ENCODE measurements around the gene LCE3E.
"Not testable (repeated sequence)": the region's sequence is repeated elsewhere in the genome, so short reads cannot be mapped to it uniquely, and the experiment has no call there.

The LCE3E gene, protein sequence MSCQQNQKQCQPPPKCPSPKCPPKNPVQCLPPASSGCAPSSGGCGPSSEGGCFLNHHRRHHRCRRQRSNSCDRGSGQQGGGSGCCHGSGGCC

DNA sequence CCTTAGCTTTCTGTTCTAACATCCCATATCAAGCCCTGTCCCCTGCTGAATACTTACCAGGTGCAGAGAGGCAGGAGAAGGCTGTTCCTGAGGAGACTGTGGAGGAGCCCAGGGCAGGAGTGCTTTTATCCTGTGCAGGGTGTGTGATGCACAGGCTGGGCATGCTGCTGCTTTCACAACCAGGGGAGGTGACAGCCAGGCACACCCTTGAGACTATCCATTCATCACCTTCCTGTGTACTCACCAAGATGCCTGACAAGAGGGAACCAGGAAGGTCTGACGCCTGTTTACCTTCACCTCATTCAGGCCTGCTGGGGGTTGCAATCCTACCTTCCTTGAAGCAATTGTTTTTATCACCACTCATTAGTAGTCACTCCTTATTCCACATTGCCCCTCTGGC lies at the start of gene LCE3E:
Gene LCE3E (minus strand): TSS at position 100 of the 400 bp plus-strand sequence. CDS start 572 bp downstream, outside the sequence.
- no peak for DNase-seq

DNA sequence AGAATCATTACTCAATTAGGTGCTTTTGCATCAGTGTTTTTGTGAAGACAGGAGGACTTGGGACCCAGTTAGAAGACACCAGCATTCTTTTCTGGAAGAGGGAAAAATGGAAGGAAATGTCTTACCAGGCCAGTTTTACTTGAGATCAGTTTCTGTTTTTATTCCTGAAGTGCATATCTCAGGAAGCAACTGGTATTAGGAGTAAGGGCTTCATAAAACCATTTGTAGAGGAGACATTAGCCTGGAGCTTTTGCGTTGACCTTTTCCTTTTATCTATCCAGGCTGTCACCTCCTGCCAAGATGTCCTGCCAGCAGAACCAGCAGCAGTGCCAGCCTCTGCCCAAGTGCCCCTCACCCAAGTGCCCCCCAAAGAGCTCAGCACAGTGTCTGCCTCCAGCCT lies 46.9 kb upstream of the LCE3E start, which contains the start of gene LCE3B:
Gene LCE3B (plus strand): TSS at position 301 of the 400 bp plus-strand sequence. CDS start 0 bp downstream, at position 301.
- no peak for DNase-seq

DNA sequence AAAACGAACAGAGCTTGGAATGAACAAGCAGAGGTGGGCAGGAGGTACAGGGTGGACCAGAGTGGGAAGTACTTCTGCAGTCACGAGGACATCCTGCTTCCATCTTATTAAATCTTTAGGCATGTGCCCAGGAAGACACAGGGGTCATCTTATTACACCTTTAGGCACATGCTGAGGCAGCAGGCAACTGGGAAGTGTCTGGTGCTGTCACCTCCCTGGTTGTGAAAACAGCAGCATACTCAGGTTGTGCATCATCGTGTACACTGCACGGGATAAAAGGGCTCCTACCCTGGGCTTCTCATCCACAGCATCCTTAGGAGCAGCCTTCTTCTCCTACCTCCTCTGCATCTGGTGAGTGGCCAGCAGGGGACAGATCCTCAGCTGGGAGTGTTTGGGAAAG lies 33.4 kb upstream of the LCE3E start, which contains the start of gene LCE3C:
Gene LCE3C (plus strand): TSS at position 301 of the 400 bp plus-strand sequence. CDS start 498 bp downstream, outside the sequence.
- DNase-seq: no peak

DNA sequence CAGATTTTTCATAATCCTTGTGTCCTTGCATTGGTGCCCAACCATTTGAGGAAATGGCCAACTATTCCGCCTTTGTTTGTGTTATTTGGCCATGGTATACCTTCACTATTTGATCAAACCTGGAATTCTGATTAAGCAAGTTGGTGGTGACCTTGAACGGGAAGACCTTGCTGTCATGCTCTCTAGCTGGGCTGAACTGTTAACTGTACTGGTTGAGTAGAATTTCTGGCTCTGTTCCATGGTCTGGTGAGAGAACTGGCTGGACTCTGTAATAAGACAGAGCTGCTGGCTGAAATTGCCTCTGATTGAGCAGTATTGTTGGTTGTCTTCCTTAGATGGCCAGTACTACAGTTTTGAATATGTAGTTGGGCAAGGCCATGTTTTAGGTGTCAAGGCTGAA lies 30.4 kb upstream of the LCE3E start:
- no peak for DNase-seq

DNA sequence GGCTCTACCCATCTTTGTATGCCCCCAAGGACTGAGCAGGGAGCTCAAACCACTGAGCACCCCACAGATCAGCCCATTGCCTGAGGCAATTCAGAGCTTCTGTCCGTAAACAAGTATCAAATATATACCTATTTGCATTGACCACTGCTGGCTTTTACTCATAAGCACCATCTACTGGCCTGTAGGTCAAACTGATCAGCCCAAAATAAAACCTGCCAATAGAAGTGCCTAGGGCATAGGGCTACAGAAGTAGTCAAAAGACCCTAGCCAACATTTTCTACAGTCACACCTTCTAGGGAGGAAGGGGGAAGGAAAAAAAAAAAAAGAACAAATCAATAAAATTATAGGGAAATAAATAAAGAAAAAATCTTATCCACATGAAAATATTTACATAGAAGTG lies 19.0 kb upstream of the LCE3E start:
- no peak for DNase-seq

DNA sequence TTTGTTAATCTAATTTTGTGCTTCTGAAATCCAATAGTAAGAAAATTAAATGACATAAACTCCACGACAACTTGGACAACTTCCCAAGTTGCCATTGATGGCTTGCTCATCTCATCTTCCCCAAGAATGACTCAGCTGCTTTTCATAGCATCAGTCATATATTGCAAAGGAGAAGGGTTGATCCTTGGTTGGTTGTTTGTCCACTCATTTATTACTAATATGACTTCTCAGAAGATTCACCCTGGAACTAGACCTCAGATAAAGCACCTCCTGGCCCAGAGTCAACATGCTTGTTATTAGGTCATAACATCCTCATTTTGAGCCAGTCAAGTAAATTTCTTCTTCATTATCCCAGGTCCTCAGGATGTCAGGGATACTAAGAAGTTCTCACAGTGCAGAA lies 16.1 kb upstream of the LCE3E start:
- DNase-seq: no peak

DNA sequence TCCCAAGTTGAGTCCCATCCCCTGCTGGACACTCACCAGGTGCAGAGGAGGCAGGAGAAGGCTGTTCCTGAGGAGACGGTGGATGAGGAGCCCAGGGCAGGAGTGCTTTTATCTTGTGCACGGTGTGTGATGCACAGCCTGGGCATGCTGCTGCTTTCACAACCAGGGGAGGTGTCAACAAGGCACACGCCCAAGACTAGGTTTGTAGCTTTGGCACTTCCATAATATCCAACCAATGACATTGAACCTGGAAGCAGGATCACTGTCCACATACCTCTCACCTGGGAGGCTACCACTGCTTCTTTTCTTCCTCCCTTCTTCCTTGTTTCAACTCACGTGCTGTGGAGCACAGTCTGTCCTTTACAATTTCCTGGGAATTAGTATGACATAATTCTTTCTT lies 13.9 kb upstream of the LCE3E start, which contains the start of gene LCE3D:
Gene LCE3D (minus strand): TSS at position 84 of the 400 bp plus-strand sequence. CDS start 580 bp downstream, outside the sequence.
- no peak for DNase-seq

DNA sequence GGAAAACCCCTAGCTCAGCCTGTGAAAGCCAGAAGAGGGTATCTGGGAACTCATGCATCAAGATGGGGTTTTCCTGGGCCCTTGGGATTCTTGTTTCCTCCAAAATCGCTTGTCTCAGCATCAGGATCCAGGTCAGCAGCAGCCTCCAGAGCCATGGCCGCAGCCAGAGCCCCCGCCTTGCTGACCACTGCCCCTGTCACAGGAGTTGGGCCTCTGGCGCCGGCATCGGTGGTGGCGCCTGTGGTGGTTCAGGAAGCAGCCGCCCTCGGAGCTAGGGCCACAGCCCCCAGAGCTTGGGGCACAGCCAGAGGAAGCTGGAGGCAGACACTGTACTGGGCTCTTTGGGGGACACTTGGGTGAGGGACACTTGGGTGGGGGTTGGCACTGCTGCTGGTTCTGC lies 12.9 kb upstream of the LCE3E start:
- DNase-seq: not testable (repeated sequence)

DNA sequence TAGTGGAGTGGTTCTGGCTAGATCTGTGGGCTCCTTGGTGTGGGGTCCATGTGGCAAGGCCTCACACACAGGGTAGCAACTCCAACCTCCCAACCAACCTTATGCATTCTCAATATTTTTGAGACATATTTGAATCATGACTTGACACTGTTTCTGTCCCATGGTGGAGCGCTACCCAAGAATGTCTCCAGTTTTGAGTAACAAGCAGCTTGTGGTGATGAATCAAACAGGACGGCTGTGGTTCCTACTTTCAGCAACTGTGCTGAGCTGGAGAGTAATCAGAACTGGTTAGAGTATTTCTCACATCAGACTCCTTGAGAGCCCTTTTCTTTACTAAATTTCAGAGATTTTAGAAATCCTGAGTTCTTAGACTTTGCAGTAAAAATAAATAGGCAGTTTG lies 10.6 kb upstream of the LCE3E start:
- no peak for DNase-seq

DNA sequence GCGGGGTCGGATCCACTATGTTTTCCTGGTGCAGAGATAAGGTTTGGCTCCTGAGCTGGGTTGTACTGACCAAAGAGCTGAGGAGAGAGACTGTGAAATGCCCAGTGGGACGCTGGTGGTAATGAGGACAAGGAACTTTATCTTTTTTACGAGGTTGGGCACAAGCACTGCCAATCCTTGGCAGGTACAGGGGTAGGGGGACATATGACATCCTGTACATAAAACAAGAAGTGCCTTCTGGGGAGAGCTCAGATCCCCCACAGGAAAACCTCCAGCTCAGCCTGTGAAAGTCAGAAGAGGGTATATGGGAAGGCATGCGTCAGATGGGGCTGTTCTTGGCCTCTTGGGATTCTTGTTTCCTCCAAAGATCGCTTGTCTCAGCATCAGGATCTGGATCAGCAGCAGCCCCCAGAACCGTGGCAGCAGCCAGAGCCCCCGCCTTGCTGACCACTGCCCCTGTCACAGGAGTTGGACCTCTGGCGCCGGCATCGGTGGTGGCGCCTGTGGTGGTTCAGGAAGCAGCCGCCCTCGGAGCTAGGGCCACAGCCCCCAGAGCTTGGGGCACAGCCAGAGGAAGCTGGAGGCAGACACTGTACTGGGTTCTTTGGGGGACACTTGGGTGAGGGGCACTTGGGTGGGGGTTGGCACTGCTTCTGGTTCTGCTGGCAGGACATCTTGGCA lies 905 bp downstream of the LCE3E start:
- DNase-seq: no peak

DNA sequence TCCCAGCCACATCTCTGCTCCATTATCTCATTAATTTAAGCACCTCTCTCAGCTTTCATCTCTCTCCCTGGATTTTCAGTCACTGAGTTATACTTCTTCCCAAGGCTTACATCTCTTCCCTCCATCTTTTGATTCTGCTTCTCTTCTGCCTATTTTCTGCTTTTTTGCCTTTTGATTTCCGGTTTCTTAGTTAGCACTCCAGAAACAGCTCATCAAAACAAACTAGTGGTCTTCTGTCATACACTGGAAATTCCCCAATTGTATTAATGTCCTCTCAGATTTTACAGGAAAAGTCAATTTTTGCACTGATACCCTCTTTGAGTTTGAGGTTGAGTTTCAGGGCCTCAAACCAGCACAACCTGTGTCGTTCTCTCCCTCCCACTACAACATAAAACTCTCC lies 1.5 kb downstream of the LCE3E start:
- DNase-seq: no peak

DNA sequence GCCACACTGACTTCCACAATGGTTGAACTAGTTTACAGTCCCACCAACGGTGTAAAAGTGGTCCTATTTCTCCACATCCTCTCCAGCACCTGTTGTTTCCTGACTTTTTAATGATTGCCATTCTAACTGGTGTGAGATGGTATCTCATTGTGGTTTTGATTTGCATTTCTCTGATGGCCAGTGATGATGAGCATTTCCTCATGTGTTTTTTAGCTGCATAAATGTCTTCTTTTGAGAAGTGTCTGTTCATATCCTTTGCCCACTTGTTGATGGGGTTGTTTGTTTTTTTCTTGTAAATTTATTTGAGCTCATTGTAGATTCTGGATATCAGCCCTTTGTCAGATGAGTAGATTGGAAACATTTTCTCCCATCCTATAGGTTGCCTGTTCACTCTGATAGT lies 18.2 kb downstream of the LCE3E start:
- DNase-seq: not testable (repeated sequence)

DNA sequence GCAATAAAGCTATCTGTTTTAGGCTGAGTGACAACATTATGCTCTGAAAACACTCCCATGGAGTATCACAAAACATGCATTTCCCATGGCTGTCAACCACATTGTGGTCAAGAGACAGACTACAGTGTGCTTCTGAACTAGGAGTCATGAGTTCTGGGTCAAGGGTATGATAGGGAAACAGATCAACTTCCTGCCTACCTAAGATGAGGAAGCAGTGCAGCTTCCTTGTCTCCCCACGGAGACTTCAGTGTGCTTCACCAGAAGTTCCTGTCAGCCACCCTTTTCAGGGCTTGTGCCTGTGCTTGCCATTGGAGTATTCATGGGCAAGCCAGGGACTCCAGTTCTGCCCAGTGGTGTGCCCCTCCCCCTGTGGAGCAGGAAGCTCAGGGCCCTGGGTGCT lies 19.9 kb downstream of the LCE3E start:
- DNase-seq: no peak

DNA sequence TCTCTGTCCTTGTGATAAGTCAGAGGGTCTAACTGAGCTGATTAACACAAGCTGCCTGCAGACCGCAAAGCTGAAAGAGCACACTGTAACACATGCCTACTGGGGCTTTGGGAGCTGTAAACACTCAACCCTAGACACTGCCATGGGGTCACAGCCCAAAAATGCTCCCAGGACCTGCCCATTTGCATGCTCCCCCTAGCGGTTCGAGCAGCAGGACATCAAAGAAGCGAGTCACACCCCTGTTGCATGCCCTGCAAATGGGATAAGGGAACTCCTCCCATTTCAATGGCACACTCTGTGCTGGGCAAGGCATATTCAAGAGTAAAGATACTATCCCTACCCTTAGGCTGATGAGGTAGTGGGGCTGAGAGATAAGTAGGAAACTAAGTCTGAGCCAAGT lies 22.8 kb downstream of the LCE3E start:
- DNase-seq: no peak

DNA sequence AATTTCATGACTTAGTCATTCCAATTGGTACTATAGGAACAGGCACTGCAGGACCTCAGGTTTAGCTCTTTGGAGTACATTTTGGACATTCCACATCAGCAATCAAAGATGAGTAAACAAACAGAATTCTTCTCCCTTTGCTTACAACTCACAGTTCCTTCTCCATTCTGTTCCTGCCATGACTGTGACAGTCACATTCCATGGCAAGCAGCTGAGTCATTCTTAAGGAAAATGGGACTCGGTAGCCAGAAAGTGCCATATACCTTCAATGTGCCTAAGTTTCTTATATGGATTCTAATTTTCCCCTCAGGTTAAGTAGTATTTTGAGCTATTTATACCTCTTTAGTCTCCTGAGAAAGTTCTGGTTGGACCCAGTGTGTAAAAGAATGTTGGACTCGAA lies 26.7 kb downstream of the LCE3E start:
- DNase-seq: no peak

DNA sequence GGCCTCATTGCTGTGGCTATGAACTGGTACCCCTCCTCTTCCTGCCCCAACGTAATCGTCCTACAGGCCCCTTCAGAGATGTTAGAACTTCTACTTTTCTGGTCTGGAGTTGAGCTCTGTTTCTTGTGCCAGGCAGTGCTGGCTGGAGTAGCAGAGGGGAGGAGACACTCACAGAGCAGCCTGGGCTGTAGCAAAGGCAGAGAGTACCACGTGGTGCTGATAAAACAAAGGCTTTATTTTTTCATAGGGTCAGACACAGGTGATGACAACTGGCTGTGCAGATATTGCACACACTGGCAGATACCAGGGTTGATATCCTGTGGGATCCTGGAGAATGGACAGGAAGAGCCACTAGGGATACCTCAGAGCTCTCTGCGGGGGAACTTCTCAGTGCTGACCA lies 29.1 kb downstream of the LCE3E start:
- no peak for DNase-seq

DNA sequence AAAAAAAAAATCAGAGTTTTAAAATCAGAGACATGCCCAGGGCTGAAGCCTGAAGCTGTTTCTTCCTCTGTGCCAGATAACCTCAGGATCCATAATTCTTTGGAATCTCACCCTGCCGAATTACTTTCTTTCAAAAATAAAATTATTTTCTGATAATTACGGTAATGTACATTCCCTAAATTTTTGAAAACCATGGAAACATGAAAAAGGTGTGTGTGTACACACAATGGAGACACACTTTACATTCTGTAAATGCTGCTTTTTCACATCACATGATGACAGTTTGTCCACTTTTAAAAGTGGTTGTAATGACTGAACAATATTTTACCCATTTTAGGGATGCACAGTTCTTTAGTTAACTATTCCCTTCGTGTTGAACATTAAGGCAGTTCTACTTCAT lies 30.8 kb downstream of the LCE3E start:
- no peak for DNase-seq

DNA sequence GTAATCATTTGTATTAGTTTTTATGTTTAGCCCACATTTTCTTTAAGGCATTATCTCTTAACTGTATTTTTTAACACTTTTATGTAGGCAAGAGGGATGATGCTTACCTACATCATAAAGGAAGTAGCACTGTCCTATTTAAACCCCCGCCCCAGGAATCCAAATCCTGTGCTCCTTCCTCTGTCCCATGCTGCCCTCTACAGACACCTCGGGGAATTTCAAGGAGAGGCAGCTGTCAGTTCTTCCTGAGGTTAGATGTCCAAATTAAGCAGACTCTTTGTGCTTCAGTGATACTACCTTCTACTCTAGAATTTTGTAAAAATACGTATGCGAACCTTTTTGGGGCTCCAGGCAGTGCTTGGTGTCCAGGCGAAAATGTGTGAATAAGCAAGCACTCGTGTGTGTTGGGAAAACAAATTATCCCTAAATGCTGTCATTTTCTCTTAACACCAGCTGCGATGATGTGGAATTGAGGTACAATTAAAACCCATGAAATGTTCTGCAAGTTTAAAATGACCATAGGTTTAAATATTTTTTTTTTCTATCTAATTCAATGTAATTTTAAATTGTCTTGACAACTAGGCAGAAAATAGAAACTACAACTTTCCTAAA lies 33.1 kb downstream of the LCE3E start:
- no peak for DNase-seq

DNA sequence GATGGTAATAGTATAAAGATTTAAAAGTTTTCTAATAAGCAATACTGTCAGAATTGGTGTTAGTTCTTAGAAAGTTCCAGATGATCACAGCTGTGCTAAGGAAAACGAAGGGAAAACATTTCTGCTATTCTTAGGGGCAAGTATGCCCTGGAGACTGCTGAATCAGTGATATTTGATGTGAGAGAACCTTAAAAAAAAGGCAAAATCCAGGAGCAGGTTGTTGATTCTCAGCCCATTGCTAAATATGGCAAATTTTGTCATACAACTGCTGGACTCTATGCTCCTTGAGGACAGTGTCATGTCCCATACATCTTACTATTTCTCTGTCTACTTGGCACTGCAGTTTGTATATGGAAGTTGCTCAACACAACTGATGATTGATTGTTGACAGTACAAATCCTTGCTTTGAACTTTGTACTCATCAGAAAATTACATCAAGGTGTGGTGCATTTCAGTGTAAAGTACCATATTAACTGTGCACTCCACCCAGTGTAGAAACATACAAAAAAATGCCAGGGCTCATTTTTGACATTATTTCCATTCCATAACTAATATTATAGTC lies 41.4 kb downstream of the LCE3E start:
- no peak for DNase-seq

DNA sequence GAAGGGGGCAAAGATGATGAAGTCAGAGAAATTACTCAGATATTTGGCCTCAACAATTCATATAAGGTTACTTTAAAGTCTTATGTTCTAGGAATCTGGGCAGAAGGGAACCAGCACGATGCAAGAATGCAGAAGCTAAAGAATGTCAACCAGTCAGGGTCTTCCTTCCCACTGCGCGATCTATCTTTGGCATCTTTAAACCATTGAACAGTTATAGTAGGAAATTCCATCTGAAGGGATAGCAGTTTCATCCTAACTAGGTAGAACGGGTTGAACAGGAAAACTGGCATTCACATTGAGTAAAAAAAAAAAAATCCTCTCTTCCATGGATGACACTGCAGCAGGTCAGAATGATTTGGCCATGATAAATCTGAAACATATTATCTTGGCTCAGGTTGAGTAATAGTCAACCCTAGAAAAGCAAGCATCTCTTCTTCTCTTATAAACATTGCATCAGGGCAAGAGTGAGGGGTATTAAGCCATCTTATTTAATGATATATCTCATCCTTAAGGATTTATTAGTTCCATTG lies 46.0 kb downstream of the LCE3E start:
- DNase-seq: no peak

DNA sequence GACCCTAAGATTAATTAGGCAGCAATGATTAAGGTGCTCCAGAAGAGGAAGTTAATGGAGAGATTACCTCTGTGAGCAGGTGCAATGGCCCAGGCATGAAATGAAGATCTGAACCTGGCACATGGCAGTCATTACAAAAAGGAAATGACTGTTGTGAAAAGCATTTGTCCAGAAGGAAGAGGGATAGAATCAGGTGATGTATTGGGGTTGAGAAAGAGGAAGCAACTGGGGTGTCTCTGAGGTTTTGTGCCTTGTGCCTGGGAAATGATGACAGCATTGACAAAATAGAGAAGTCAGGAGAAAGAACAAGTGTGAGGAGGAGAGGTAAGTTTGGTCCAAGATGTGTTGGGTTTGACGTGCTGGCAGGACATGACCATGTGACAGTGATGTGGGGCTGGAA lies 46.7 kb downstream of the LCE3E start:
- no peak for DNase-seq

DNA sequence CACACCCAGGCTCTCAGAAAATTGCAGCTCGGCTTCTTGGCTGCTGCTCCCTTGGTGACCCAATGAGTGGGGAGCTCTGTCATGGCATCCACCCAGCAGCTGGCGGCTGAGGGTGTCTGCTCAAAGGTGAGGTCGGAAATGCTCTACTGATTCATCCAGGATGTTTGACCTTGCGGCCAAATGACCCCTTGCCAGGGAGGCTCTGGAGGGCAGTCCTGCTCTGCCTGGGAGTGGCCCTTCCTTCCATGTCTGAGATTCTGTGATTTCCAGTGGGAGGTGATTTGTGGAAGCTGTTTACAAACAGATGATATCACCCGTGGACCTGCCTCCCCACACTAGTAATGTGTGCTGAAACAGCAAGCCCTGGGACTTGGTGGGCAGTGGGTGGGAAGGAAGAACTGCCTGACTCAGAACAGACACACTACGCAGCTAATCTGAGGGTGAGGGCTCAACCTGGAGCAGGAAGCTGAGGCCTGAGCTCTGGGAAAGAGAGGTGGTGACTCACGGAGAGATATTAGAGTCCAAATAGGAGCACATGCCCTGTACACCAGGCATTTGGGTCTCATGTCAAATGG lies 49.3 kb downstream of the LCE3E start:
- no peak for DNase-seq

DNA sequence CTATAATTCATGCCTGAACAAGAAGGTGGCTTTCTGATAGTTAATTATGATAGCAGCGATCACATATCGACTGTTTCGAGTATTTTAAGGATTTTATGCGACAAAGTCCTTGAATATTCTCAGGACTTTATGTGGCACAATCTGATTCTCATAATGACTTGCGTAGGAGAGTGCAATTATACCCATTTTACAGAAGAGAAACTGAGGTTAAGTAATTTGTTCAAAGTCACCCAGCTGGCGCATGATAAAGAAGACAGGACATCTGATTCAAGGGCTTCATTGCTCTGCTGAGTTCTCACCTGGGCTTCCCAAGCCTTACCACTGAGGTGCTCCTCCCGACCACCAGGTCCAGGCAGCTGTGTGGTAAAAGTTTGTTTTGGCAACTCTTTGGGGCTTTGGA lies 50.5 kb downstream of the LCE3E start:
- no peak for DNase-seq
